Glomerular endothelial cell (primary cell): Measurements from ENCODE around the gene PDGFD. TPM values are rescaled to one million over a fixed set of nuclear protein-coding genes. Genes with fewer than 3 reads are reported as not detected.
"Not testable (repeated sequence)": the region's sequence is repeated elsewhere in the genome, so short reads cannot be mapped to it uniquely, and the experiment has no call there.

Experiments
- DNase-seq: peaks from one replicate; pipeline ENCODE4 v3.0.0-alpha.2; 2011; ENCODE audit warnings: low read depth, low spot score; ENCODE audit errors: extremely low read depth
- total RNA-seq: library from RNA; depleted of rRNA; stranded (reverse); fragments of >200 nt; gene quantifications from 2 replicates; pipeline ENCODE4 v1.2.3, GENCODE V29; 2015

PDGFD gene
- total RNA-seq, 1 donor from 2014 or later = 21.4 TPM

DNA sequence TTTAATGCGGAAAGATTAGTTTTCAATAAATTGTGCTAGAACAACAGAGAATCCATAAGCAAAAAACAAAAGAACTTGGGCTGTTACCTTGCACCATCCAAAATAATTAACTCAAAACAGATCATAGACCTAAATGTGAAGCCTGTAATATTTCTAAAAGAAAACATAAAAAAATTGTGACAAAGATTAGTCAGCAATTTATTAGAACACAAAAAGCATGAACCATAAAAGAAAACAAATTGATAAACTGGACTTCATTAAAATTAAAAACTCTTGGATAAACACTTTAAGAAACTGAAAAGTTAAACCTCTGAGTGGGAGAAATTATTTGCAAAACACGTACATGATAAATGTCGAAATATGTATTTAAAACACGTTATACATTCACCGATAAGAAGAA lies 106.0 kb downstream of the PDGFD start:
- no peak for DNase-seq

GRCh38 chr11:104055596-104055995 lies 108.4 kb downstream of the PDGFD start:
- no peak for DNase-seq

- no peak for DNase-seq
Measured at GRCh38 chr11:104054911-104055529, 108.9 kb downstream of the PDGFD start.

- no peak for DNase-seq
Measured at GRCh38 chr11:104053743-104054478, 110.0 kb downstream of the PDGFD start.

DNA sequence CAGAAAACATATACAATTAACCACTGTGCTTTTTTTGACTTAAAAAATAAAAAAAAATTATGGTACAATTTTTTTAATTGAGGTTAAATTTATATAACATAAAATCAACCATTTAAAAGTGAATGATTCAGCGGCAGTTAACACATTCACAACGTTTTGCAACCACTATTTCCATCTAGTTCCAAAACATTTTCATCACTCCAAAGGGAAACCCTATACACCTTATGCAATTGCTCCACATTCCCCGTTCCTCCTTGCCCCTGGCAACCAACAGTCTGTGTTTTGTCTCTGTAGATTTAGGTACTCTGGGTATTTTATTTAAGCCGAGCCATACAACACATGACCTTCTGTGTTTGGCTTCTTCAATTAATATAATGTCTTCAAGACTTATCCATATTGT lies 112.2 kb downstream of the PDGFD start:
- DNase-seq = no peak

GRCh38 chr11:104049116-104049515 lies 114.8 kb downstream of the PDGFD start:
- DNase-seq = no peak

DNA sequence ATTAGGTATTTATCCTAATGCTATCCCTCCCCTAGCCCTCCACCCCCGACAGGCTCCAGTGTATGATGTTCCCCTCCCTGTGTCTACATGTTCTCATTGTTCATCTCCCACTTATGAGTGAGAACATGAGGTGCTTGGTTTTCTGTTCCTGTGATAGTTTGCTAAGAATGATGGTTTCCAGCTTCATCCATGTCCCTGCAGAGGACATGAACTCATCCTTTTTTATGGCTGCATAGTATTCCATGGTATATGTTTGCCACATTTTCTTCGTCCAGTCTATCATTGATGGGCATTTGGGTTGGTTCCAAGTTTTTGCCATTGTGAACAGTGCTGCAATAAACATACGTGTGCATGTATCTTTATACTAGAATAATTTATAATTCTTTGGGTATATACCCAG lies 117.1 kb downstream of the PDGFD start:
- not testable (repeated sequence) for DNase-seq

DNA sequence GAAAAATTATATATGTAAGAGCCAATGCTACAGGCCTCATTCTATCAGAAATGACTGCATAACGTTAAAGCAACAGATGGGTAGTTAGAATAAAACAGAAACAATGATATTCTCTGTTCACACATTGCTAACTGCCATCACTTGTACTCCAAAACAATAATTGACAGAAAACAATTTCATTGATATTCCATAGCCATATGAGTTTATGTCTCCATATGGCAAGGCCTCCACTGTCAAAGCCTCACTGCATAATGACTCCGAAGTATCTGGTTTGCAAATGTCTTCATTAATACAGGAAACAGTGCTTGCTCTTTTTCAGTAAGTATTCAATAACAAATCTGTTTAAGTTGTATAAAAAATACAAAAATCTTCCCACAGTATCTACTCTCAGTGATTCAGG lies 117.6 kb downstream of the PDGFD start:
- DNase-seq = no peak

DNA sequence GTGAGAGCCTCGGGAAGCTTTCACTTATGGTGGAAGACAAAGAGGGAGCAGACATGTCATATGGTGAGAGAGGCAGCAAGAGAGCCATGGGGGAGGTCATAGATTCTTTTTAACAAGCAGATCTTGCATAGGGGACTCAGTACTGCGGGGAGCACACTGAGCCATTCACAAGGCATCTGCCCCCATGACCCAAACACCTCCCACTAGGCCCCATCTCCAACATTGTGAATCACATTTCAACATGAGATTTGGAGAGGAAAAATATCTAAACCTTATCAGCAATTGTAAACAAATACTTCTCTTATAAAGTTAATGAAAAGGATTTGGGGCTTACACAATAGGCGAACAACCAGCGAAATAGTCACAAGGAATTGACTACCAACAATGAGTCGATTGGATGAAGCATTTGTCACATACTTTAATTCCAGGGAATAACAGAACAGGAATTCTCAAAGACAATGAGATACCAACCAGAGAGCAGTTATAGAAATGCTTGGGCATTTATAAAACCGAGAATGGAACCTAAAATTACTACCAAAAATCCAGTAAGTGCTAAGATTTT lies 120.2 kb downstream of the PDGFD start:
- no peak for DNase-seq

DNA sequence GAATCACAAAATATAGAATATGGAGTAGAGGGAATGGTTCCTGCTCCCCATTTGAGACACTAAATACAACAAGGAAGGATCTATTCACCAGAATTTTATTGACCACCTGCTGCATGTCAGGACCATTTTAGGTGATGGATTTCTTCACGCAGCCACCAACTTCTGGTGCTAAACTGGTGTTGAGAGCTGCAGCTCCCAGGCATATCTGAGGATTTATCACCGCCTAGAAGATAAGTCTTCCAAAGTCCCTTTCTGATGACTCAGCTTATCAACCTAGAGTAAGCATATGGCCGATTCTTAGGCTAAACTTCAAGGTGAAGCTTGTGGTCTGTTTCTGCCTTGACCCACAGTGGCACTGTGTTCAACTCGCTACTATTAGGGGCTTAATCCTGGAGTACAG lies 120.8 kb downstream of the PDGFD start:
- DNase-seq = no peak

GRCh38 chr11:104041792-104042191 lies 122.2 kb downstream of the PDGFD start:
- DNase-seq = no peak

DNA sequence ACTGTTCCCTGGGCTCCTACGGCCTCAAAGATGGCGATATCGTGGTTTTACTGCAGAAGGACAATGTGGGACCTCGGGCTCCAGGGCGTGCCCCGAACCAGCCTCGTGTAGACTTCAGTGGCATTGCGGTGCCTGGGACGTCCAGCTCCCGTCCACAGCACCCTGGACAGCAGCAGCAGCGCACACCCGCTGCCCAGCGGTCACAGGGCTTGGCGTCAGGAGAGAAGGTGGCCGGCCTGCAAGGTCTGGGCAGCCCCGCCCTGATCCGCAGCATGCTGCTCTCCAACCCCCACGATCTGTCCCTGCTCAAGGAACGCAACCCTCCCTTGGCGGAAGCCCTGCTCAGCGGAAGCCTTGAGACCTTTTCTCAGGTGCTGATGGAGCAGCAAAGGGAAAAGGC lies 127.0 kb downstream of the PDGFD start:
- DNase-seq = no peak

- no peak for DNase-seq
Measured at GRCh38 chr11:104036588-104036987, 127.4 kb downstream of the PDGFD start, which contains the start of gene DDI1. TSS of gene DDI1 (plus strand) at chr11:104036640. CDS start at chr11:104036823, 183 bp downstream.

GRCh38 chr11:104033561-104033960 lies 130.4 kb downstream of the PDGFD start:
- DNase-seq = no peak

GRCh38 chr11:104033134-104033533 lies 130.8 kb downstream of the PDGFD start:
- no peak for DNase-seq

GRCh38 chr11:104028476-104029263 lies 135.3 kb downstream of the PDGFD start:
- DNase-seq = no peak

DNA sequence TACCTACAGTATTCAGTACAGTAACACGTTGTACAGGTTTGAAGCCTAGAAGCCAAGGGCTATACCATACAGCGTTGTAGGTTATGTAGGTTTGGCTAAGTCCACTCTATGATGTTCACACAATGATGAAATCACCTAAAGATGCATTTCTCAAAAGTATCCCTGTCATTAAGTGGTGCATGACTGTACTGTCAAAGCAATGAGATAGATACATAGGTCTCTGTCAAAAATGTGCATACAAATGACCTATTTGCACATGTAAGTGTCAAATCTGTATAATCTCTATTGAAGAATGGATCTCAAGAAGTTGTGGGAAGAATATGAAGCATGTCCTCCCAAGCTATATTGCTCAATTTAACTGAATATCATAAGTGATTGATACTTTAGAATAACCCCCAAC lies 139.4 kb downstream of the PDGFD start:
- DNase-seq = no peak

GRCh38 chr11:104015649-104016415 lies 148.1 kb downstream of the PDGFD start:
- DNase-seq = no peak

DNA sequence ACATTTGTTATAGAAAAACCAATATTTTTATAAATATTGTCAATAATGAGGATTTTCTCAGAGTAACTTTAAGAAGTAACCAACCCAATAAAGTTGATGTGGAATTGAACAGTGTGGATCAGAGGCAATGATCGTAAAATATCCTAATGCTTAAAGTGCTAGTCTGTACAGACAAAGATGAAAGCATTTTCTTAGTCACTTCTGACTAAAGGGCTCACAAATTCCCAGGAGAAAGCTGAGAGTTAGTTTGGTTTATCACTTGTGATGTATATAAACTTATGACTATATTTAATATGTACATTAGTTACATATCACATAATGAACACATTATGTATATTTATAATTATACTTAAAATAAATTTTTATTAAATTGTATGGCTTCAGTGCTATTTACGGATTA lies 152.9 kb downstream of the PDGFD start:
- no peak for DNase-seq

DNA sequence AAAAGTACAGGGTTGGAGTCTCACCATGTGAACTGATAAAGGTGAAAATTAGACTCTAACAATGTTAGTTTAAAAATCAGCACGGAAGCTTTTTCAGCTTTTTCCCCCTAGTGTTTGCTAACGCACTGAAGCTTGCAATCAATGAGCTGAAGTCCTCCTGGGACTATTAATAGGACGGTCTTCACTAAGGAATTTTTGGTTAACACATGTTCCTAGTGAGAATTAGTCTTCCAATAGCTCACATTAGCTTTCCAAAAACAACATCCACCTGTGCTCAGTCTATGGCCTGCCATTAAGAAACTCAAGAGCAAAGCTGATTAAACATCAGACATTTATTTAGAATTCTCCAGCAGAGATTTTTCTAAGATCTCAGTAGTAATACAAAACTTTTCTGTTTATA lies 154.2 kb downstream of the PDGFD start:
- no peak for DNase-seq
